ENCODE data around the gene NAA35. TPM values are rescaled to one million over a fixed set of nuclear protein-coding genes. Genes with fewer than 3 reads are reported as not detected.

Gene NAA35
- total RNA-seq, 4 donors from 2014 or later, result 13.3 to 23.8 (median 14.6) TPM

- ATAC-seq (ENCODE audit: low FRiP score), result no peak
- no peak for DNase-seq (ENCODE audit: low spot score)
- no peak for TF ChIP-seq CTCF (IDR thresholded peaks at IDR 0.05)
These were observed 53.2 kb downstream of the NAA35 start for GRCh38 chr9:85994191-85994590.

GRCh38 chr9:85995097-85995496 is 54.2 kb downstream of the NAA35 start:
- no peak for TF ChIP-seq CTCF (IDR thresholded peaks at IDR 0.05)
- DNase-seq (ENCODE audit: low spot score) (no peak), ATAC-seq (ENCODE audit: low FRiP score) (no peak)

- no peak for TF ChIP-seq CTCF (IDR thresholded peaks at IDR 0.05)
- DNase-seq (ENCODE audit: low spot score), result no peak
- ATAC-seq (ENCODE audit: low FRiP score), result no peak
These were observed 54.7 kb downstream of the NAA35 start for GRCh38 chr9:85995599-85995998.

GRCh38 chr9:86005253-86005775 is 64.4 kb downstream of the NAA35 start:
- DNase-seq (ENCODE audit: low spot score), result no peak
- TF ChIP-seq CTCF (IDR thresholded peaks at IDR 0.05), result no peak
- no peak for ATAC-seq (ENCODE audit: low FRiP score)

GRCh38 chr9:86009133-86009532 is 68.2 kb downstream of the NAA35 start:
- ATAC-seq (ENCODE audit: low FRiP score), result no peak

GRCh38 chr9:86020731-86021130 is 79.8 kb downstream of the NAA35 start:
- TF ChIP-seq CTCF (IDR thresholded peaks at IDR 0.05), result no peak
- DNase-seq (ENCODE audit: low spot score) (no peak), ATAC-seq (ENCODE audit: low FRiP score) (no peak)

More at GRCh38 chr9:86009133-86009532, 68.2 kb downstream of the NAA35 start:
- TF ChIP-seq CTCF (IDR thresholded peaks at IDR 0.05), result no peak
- DNase-seq (ENCODE audit: low spot score), result no peak

GRCh38 chr9:86021166-86021565 is 80.2 kb downstream of the NAA35 start:
- TF ChIP-seq CTCF (IDR thresholded peaks at IDR 0.05), result no peak
- DNase-seq (ENCODE audit: low spot score), result no peak
- no peak for ATAC-seq (ENCODE audit: low FRiP score)
